Naive thymus-derived CD4-positive, alpha-beta T cell (primary cell): ENCODE data around the gene BAD. TPM values are rescaled to one million over a fixed set of nuclear protein-coding genes. Genes with fewer than 3 reads are reported as not detected.

Experiments
- ATAC-seq: fragments of 150-1000 bp; cut with Tn5 transposase; 2 replicates; pipeline ENCODE4 v1.10.0; 2021; ENCODE audit warnings: mild to moderate bottlenecking, moderate library complexity
- CTCF ChIA-PET: fragments of 350-600 bp; sonication (Branson Sonifier 250); formaldehyde crosslinking; loops from one replicate; lab custom pipeline; 2021; ENCODE audit warnings: antibody characterized with exemption; lab: Charles Lee
- POLR2A ChIA-PET: fragments of 350-600 bp; sonication (Branson Sonifier 250); formaldehyde crosslinking; loops from one replicate; lab custom pipeline; 2021; ENCODE audit warnings: antibody characterized with exemption, inconsistent platforms; lab: Charles Lee
- DNase-seq, 9 donors: peaks; one replicate each; pipeline versions ENCODE4 v3.0.0 to v3.0.0-alpha.2; 2020 to 2022; ENCODE audit warnings: mixed read lengths in 1 of 9
- H3K27ac ChIP-seq: one replicate; pipeline ENCODE4 v1.7.0; 2013; ENCODE audit warnings: mild to moderate bottlenecking, low read depth, low read length, moderate library complexity
- H3K27me3 ChIP-seq, 2 donors: one replicate each; pipeline ENCODE4 v1.7.0; 2013; ENCODE audit warnings: low read length in 2 of 2, mild to moderate bottlenecking in 2 of 2, moderate library complexity in 2 of 2; ENCODE audit not compliant: control insufficient read depth in 2 of 2, insufficient read depth in 2 of 2
- H3K36me3 ChIP-seq, 3 experiments: 1 replicate in 2 of 3; 2 replicates in 1 of 3; pipeline ENCODE4 v1.7.0; 2013; ENCODE audit warnings: low read length in 3 of 3, mild to moderate bottlenecking in 3 of 3, moderate library complexity in 1 of 3; ENCODE audit not compliant: insufficient read depth in 3 of 3, control insufficient read depth in 2 of 3
- H3K4me1 ChIP-seq, 2 donors: one replicate each; pipeline ENCODE4 v1.7.0; 2013; ENCODE audit warnings: low read length in 2 of 2, mild to moderate bottlenecking in 2 of 2, moderate library complexity in 1 of 2; ENCODE audit not compliant: control insufficient read depth in 2 of 2, insufficient read depth in 2 of 2
- H3K4me3 ChIP-seq: 2 replicates; pipeline ENCODE4 v1.7.0; 2013; ENCODE audit warnings: mild to moderate bottlenecking, low read length
- H3K9me3 ChIP-seq, 3 experiments: 1 replicate in 2 of 3; 2 replicates in 1 of 3; pipeline ENCODE4 v1.7.0; 2013; ENCODE audit warnings: low read length in 3 of 3; ENCODE audit not compliant: control insufficient read depth in 2 of 3
- H3K27ac Mint-ChIP-seq, 9 donors: one replicate each; pipeline ENCODE4 v1.8.0; 2020 to 2022; ENCODE audit warnings: mixed read lengths in 9 of 9, mild to moderate bottlenecking in 8 of 9, moderate library complexity in 5 of 9, inconsistent platforms in 2 of 9
- H3K27me3 Mint-ChIP-seq, 5 donors: one replicate each; pipeline ENCODE4 v1.8.0; 2021 to 2022; ENCODE audit warnings: mixed read lengths in 5 of 5, mild to moderate bottlenecking in 1 of 5
- H3K36me3 Mint-ChIP-seq, 5 donors: one replicate each; pipeline ENCODE4 v1.8.0; 2020 to 2022; ENCODE audit warnings: mixed read lengths in 5 of 5, mild to moderate bottlenecking in 3 of 5, inconsistent platforms in 1 of 5
- H3K4me1 Mint-ChIP-seq, 7 donors: one replicate each; pipeline ENCODE4 v1.8.0; 2020 to 2022; ENCODE audit warnings: mixed read lengths in 7 of 7, mild to moderate bottlenecking in 3 of 7, inconsistent platforms in 1 of 7
- H3K4me3 Mint-ChIP-seq, 10 donors: one replicate each; pipeline ENCODE4 v1.8.0; 2020 to 2022; ENCODE audit warnings: mild to moderate bottlenecking in 10 of 10, mixed read lengths in 10 of 10, moderate library complexity in 6 of 10, inconsistent platforms in 2 of 10
- H3K9me3 Mint-ChIP-seq, 11 donors: one replicate each; pipeline ENCODE4 v1.8.0; 2020 to 2022; ENCODE audit warnings: mixed read lengths in 11 of 11, mild to moderate bottlenecking in 4 of 11, inconsistent platforms in 1 of 11, moderate library complexity in 1 of 11
- intact Hi-C, 2 donors: fragments of 100-400 bp; cut with micrococcal nuclease; formaldehyde crosslinking; loops; one replicate each; pipeline ENCODE4 v1.15.1; 2023
- polyA plus RNA-seq, 2 donors: library from polyadenylated mRNA; unstranded; fragments of 300-500 nt; fragmentation: Illumina TruSeq; gene quantifications; one replicate each; pipeline ENCODE4 v1.2.3, GENCODE V29; 2021
- total RNA-seq, 6 experiments: library from RNA in 5 of 6; stranded (reverse) in 5 of 6; gene quantifications; 1 replicate in 5 of 6; 2 replicates in 1 of 6; pipeline ENCODE4 v1.2.3 and lab custom pipeline; 2021 to 2026

Gene BAD
- total and polyA plus RNA-seq, 7 experiments from 2014 or later: 17.5 to 41.1 (median 25.9) TPM

GRCh38 chr11:64264371-64264852 is 20.1 kb downstream of the BAD start:
- Mint-ChIP-seq H3K36me3 (peaks cover 0 to 8% (median 4%) of the 10 kb centered on the region in 5 donors), H3K27me3 (no peaks in the 10 kb centered on the region), H3K4me3 (peak overlapping the region in 1 of 10 donors; percentile 29), H3K4me1 (peaks cover 8 to 21% (median 16%) of the 10 kb centered on the region in 7 donors), H3K27ac (no peak overlapping the region), H3K9me3 (no peaks in the 10 kb centered on the region)
- POLR2A ChIA-PET: interaction anchor here (0.6 to 1.0 kb wide), 2 partner anchors 17 to 31 kb away, joined by 3 to 4 read pairs; no protein-coding TSS in a partner anchor
- Histone ChIP-seq H3K9me3 (no peaks in the 10 kb centered on the region), H3K4me1 (peaks cover 8 to 10% of the 10 kb centered on the region in 2 donors), H3K4me3 (no peak overlapping the region), H3K27me3 (no peaks in the 10 kb centered on the region), H3K36me3 (peaks cover 0 to 5% (median 0%) of the 10 kb centered on the region in 3 experiments), H3K27ac (no peak overlapping the region)
- ATAC-seq (no peak), DNase-seq (no peak)
- CTCF ChIA-PET: no interaction called here
- intact Hi-C loops: no loop called here

GRCh38 chr11:64263947-64264317 is 20.5 kb downstream of the BAD start:
- Histone ChIP-seq H3K36me3 (peaks cover 0 to 5% (median 0%) of the 10 kb centered on the region in 3 experiments), H3K4me1 (peaks cover 7 to 9% of the 10 kb centered on the region in 2 donors), H3K27me3 (no peaks in the 10 kb centered on the region), H3K4me3 (no peak overlapping the region), H3K27ac (no peak overlapping the region), H3K9me3 (no peaks in the 10 kb centered on the region)
- ChIA-PET POLR2A (interaction anchor here (0.6 to 1.0 kb wide), 2 partner anchors 16 to 31 kb away, joined by 3 to 4 read pairs; no protein-coding TSS in a partner anchor), CTCF (interaction anchor here (1.4 kb wide), 1 partner anchor 59 kb away, joined by 4 read pairs; no protein-coding TSS in a partner anchor)
- intact Hi-C loops: no loop called here
- Mint-ChIP-seq H3K4me3 (no peak overlapping the region), H3K36me3 (peaks cover 0 to 7% (median 4%) of the 10 kb centered on the region in 5 donors), H3K27ac (no peak overlapping the region), H3K9me3 (no peaks in the 10 kb centered on the region), H3K27me3 (no peaks in the 10 kb centered on the region), H3K4me1 (peaks cover 4 to 19% (median 13%) of the 10 kb centered on the region in 7 donors)
- DNase-seq (no peak), ATAC-seq (no peak)

GRCh38 chr11:64263021-64263946 is 21.2 kb downstream of the BAD start:
- Mint-ChIP-seq H3K4me3 (no peak overlapping the region), H3K36me3 (peaks cover 0 to 7% (median 3%) of the 10 kb centered on the region in 5 donors), H3K9me3 (no peaks in the 10 kb centered on the region), H3K27ac (no peak overlapping the region), H3K4me1 (peaks cover 0 to 13% (median 8%) of the 10 kb centered on the region in 7 donors), H3K27me3 (no peaks in the 10 kb centered on the region)
- intact Hi-C loops: no loop called here
- ChIA-PET CTCF (interaction anchor here (1.3 to 1.4 kb wide), 2 partner anchors 13 to 59 kb away, joined by 3 to 4 read pairs; no protein-coding TSS in a partner anchor), POLR2A (interaction anchor here (0.6 to 1.0 kb wide), 2 partner anchors 16 to 30 kb away, joined by 3 to 4 read pairs; no protein-coding TSS in a partner anchor)
- H3K36me3 ChIP-seq: peaks cover 0 to 11% (median 0%) of the 10 kb centered on the region in 3 experiments
- H3K27ac ChIP-seq: no peak overlapping the region
- H3K4me3 ChIP-seq: no peak overlapping the region
- no peaks in the 10 kb centered on the region for H3K27me3 ChIP-seq
- peaks cover under 1 to 3% of the 10 kb centered on the region in 2 donors for H3K4me1 ChIP-seq
- H3K9me3 ChIP-seq: no peaks in the 10 kb centered on the region
- no peak for DNase-seq
- no peak for ATAC-seq

- ATAC-seq: no peak
- intact Hi-C loops: no loop called here
- no peaks in the 10 kb centered on the region for H3K9me3 ChIP-seq
- POLR2A ChIA-PET: no interaction called here
- H3K27ac ChIP-seq: no peak overlapping the region
- H3K27me3 Mint-ChIP-seq: no peaks in the 10 kb centered on the region
- H3K36me3 ChIP-seq: peaks cover 0 to 11% (median 0%) of the 10 kb centered on the region in 3 experiments
- H3K9me3 Mint-ChIP-seq: no peaks in the 10 kb centered on the region
- H3K4me3 ChIP-seq: no peak overlapping the region
- no peak overlapping the region for H3K27ac Mint-ChIP-seq
- H3K4me1 ChIP-seq: no peaks in the 10 kb centered on the region
- peaks cover 0 to 8% (median 0%) of the 10 kb centered on the region in 7 donors for H3K4me1 Mint-ChIP-seq
- no peaks in the 10 kb centered on the region for H3K27me3 ChIP-seq
- no peak for DNase-seq
- H3K36me3 Mint-ChIP-seq: peaks cover 0 to 7% (median 3%) of the 10 kb centered on the region in 5 donors
- CTCF ChIA-PET: interaction anchor here (1.3 to 1.5 kb wide), 3 partner anchors 12 to 58 kb away, joined by 3 to 4 read pairs (median 3); no protein-coding TSS in a partner anchor
- H3K4me3 Mint-ChIP-seq: no peak overlapping the region
These were observed 22.0 kb downstream of the BAD start for GRCh38 chr11:64262271-64263002.

- ATAC-seq: no peak
- H3K9me3 ChIP-seq: no peaks in the 10 kb centered on the region
- no peaks in the 10 kb centered on the region for H3K27me3 ChIP-seq
- no peak overlapping the region for H3K27ac ChIP-seq
- no peak for DNase-seq
- Mint-ChIP-seq H3K27me3 (no peaks in the 10 kb centered on the region), H3K9me3 (no peaks in the 10 kb centered on the region), H3K36me3 (peaks cover 0 to 7% (median 3%) of the 10 kb centered on the region in 5 donors), H3K27ac (no peak overlapping the region), H3K4me3 (no peak overlapping the region), H3K4me1 (peaks cover 0 to 9% (median 0%) of the 10 kb centered on the region in 7 donors)
- no peak overlapping the region for H3K4me3 ChIP-seq
- POLR2A ChIA-PET: no interaction called here
- CTCF ChIA-PET: interaction anchor here (1.5 kb wide), 1 partner anchor 12 kb away, joined by 3 read pairs; no protein-coding TSS in a partner anchor
- intact Hi-C loops: no loop called here
- H3K4me1 ChIP-seq: no peaks in the 10 kb centered on the region
- H3K36me3 ChIP-seq: peaks cover 0 to 11% (median 0%) of the 10 kb centered on the region in 3 experiments
These were observed 22.8 kb downstream of the BAD start for GRCh38 chr11:64261556-64262080.
